Caco-2 (cell line): ENCODE results near the gene LY6G5C. TPM values are rescaled to one million over a fixed set of nuclear protein-coding genes. Genes with fewer than 3 reads are reported as not detected.
A peak's percentile ranks its signal among the peaks of the same experiment; 100 is the strongest.

Experiments used
- BruUV-seq: library from RNA; stranded (reverse); fragments of 400-500 nt; replicated peaks from 2 replicates; lab custom pipeline; 2021; lab: Mats Ljungman, UMichigan
- CTCF ChIA-PET: fragments of 300-600 bp; sonication (Branson Sonifier 250); formaldehyde crosslinking; loops from one replicate; lab custom pipeline; 2022; ENCODE audit warnings: antibody characterized with exemption; lab: Charles Lee
- POLR2A ChIA-PET: fragments of 300-600 bp; sonication (Branson Sonifier 250); formaldehyde crosslinking; loops from one replicate; lab custom pipeline; 2022; ENCODE audit warnings: antibody characterized with exemption; lab: Charles Lee
- DNase-seq, 2 experiments: peaks; one replicate each; pipeline versions ENCODE4 v3.0.0 to v3.0.0-alpha.2; 2020 to 2022
- H3K27me3 ChIP-seq: replicated peaks from 2 replicates; pipeline ENCODE4 v1.6.0; 2011; ENCODE audit warnings: low read length; ENCODE audit not compliant: control insufficient read depth, insufficient read depth
- H3K36me3 ChIP-seq: 2 replicates; pipeline ENCODE4 v1.5.1; 2011; ENCODE audit warnings: low read length; ENCODE audit not compliant: control insufficient read depth, insufficient read depth
- H3K4me1 ChIP-seq: fragments of 250-450 bp; sonication (Bioruptor Pico); 2 replicates; pipeline ENCODE4 v1.5.1; 2020; ENCODE audit warnings: mild to moderate bottlenecking
- H3K4me3 ChIP-seq: 2 replicates; pipeline ENCODE4 v1.5.1; 2011; ENCODE audit warnings: low read depth, mild to moderate bottlenecking, control low read depth, low read length
- H3K9me3 ChIP-seq: fragments of 250-450 bp; sonication (Bioruptor Pico); 2 replicates; pipeline ENCODE4 v1.5.1; 2020; ENCODE audit warnings: mild to moderate bottlenecking, moderate library complexity
- H3K27ac Mint-ChIP-seq: one replicate; pipeline ENCODE4 v1.8.0; 2022; ENCODE audit warnings: mixed read lengths; ENCODE audit not compliant: unreplicated experiment
- H3K27me3 Mint-ChIP-seq: one replicate; pipeline ENCODE4 v1.8.0; 2022; ENCODE audit warnings: mixed read lengths; ENCODE audit not compliant: insufficient read depth, unreplicated experiment
- H3K36me3 Mint-ChIP-seq: one replicate; pipeline ENCODE4 v1.8.0; 2022; ENCODE audit warnings: mild to moderate bottlenecking, mixed read lengths; ENCODE audit not compliant: insufficient read depth, unreplicated experiment
- H3K4me1 Mint-ChIP-seq: one replicate; pipeline ENCODE4 v1.8.0; 2022; ENCODE audit warnings: low read depth, mixed read lengths; ENCODE audit not compliant: unreplicated experiment
- H3K4me3 Mint-ChIP-seq: one replicate; pipeline ENCODE4 v1.8.0; 2022; ENCODE audit warnings: mild to moderate bottlenecking, moderate library complexity, mixed read lengths; ENCODE audit not compliant: unreplicated experiment
- H3K9me3 Mint-ChIP-seq: one replicate; pipeline ENCODE4 v1.8.0; 2022; ENCODE audit warnings: mixed read lengths; ENCODE audit not compliant: unreplicated experiment
- CTCF ChIP-seq, 2 experiments: fragments of 200-600 bp in 1 of 2; IDR thresholded peaks; 1 replicate in 1 of 2; 2 replicates in 1 of 2; pipeline versions ENCODE4 v1.5.1 to v1.8.0; 2011 to 2022; ENCODE audit warnings: antibody characterized with exemption in 1 of 2, control low read depth in 1 of 2, inconsistent platforms in 1 of 2, low read depth in 1 of 2, low read length in 1 of 2, mild to moderate bottlenecking in 1 of 2, moderate library complexity in 1 of 2; ENCODE audit not compliant: insufficient read depth in 1 of 2, severe bottlenecking in 1 of 2, unreplicated experiment in 1 of 2
- intact Hi-C: fragments of 100-400 bp; cut with micrococcal nuclease; formaldehyde crosslinking; loops from one replicate; pipeline ENCODE4 v1.10.0; 2022; ENCODE audit not compliant: unreplicated experiment
- total RNA-seq: library from RNA; stranded (reverse); gene quantifications from 2 replicates; pipeline ENCODE4 v1.2.3, GENCODE V29; 2022

The LY6G5C gene
- total RNA-seq, 1 experiment from 2014 or later: 2.9 TPM

DNA sequence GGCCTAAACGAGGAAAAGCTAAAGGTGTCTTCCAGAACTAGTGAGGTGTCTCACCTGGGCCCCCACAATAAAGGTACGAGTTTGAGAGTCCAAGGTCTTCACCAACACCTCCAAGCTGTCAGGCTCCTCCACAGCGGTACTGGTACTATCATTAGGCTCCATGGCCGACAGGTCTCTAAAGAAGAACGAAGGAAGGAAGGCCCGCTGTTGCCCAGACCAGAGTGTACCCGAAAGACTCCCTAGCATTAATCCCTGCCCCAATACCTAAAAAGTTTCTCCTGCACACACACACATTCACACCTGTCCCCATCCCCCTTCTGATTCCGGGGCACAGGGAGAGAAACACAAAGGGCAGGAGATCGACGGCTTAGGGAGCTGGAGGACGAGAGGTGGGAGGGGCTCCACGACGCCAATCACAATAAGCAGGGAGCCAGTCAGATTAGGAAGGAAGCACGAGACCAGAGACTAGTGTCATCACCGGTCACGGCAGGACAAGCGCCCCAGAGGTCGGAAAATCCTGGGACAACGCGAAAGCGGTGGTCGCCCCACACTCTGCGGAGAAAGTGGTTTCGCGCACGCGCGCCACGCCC is 29.2 kb downstream of the LY6G5C start:
- peaks cover 72% of the 10 kb centered on the region for H3K36me3 Mint-ChIP-seq
- H3K4me3 ChIP-seq: peak overlapping the region; percentile 97
- DNase-seq: peak; percentile 82 to 83

GRCh38 chr6:31645325-31645724 is 35.5 kb downstream of the LY6G5C start:
- no peaks in the 10 kb centered on the region for H3K9me3 ChIP-seq
- H3K36me3 ChIP-seq: peaks cover 11% of the 10 kb centered on the region
- H3K27me3 ChIP-seq: no peaks in the 10 kb centered on the region
- Mint-ChIP-seq H3K36me3 (peaks cover 75% of the 10 kb centered on the region), H3K9me3 (no peaks in the 10 kb centered on the region), H3K27ac (no peak overlapping the region), H3K27me3 (no peaks in the 10 kb centered on the region), H3K4me1 (no peaks in the 10 kb centered on the region), H3K4me3 (no peak overlapping the region)
- no peak overlapping the region for H3K4me3 ChIP-seq
- H3K4me1 ChIP-seq: no peaks in the 10 kb centered on the region
- DNase-seq: no peak
- TF ChIP-seq CTCF (IDR thresholded peaks at IDR 0.05; ENCODE audit: insufficient read depth in 1 of 2, low read depth in 1 of 2, low read length in 1 of 2, severe bottlenecking in 1 of 2, unreplicated experiment in 1 of 2): no peak
- ChIA-PET POLR2A (interaction anchor here (0.6 kb wide), 1 partner anchor 217 kb away, joined by 3 read pairs; the partner anchor contains the start of gene NEU1), CTCF (interaction anchor here (1.1 kb wide), 1 partner anchor 46 kb away, joined by 4 read pairs; no protein-coding TSS in a partner anchor)
- BruUV-seq: no TSS peak
- intact Hi-C loops: no loop called here

More for the DNA sequence above, 29.2 kb downstream of the LY6G5C start:
- Histone ChIP-seq H3K4me1 (peaks cover 36% of the 10 kb centered on the region), H3K9me3 (no peaks in the 10 kb centered on the region), H3K27me3 (no peaks in the 10 kb centered on the region), H3K36me3 (peaks cover 6% of the 10 kb centered on the region)
- no peaks in the 10 kb centered on the region for H3K27me3 Mint-ChIP-seq
- peaks cover 17% of the 10 kb centered on the region for H3K4me1 Mint-ChIP-seq
- peak overlapping the region; percentile 98 for H3K4me3 Mint-ChIP-seq
- ChIA-PET POLR2A (interaction anchor here (0.9 to 1.8 kb wide), 7 partner anchors 9 to 211 kb away, joined by 3 to 17 read pairs (median 8); partner anchors contain the start of genes C6orf47, GPANK1, LSM2 and NEU1), CTCF (interaction anchor here (0.6 to 1.5 kb wide), 4 partner anchors 9 to 211 kb away, joined by 3 to 6 read pairs (median 4); partner anchors contain the start of genes C6orf47, GPANK1 and NEU1)
- H3K27ac Mint-ChIP-seq: peak overlapping the region; percentile 99
- TF ChIP-seq CTCF (IDR thresholded peaks at IDR 0.05; ENCODE audit: insufficient read depth in 1 of 2, low read depth in 1 of 2, low read length in 1 of 2, severe bottlenecking in 1 of 2, unreplicated experiment in 1 of 2): no peak
- TSS peak; percentile 55 for BruUV-seq
- H3K9me3 Mint-ChIP-seq: no peaks in the 10 kb centered on the region
- intact Hi-C loops: loop anchor here (1.0 to 2.0 kb wide), 3 partner anchors 9 to 31 kb away; partner anchors contain the start of genes C6orf47 and PRRC2A

GRCh38 chr6:31643818-31644454 is 36.9 kb downstream of the LY6G5C start:
- no peak for DNase-seq
- TF ChIP-seq CTCF (IDR thresholded peaks at IDR 0.05; ENCODE audit: insufficient read depth in 1 of 2, low read depth in 1 of 2, low read length in 1 of 2, severe bottlenecking in 1 of 2, unreplicated experiment in 1 of 2): no peak
- Mint-ChIP-seq H3K27me3 (no peaks in the 10 kb centered on the region), H3K27ac (no peak overlapping the region), H3K36me3 (peaks cover 75% of the 10 kb centered on the region), H3K4me1 (no peaks in the 10 kb centered on the region), H3K9me3 (no peaks in the 10 kb centered on the region), H3K4me3 (no peak overlapping the region)
- H3K4me1 ChIP-seq: no peaks in the 10 kb centered on the region
- POLR2A ChIA-PET: interaction anchor here (1.0 kb wide), 1 partner anchor 12 kb away, joined by 3 read pairs; the partner anchor contains the start of gene APOM
- BruUV-seq: no TSS peak
- peaks cover 13% of the 10 kb centered on the region for H3K36me3 ChIP-seq
- intact Hi-C loops: no loop called here
- no peaks in the 10 kb centered on the region for H3K27me3 ChIP-seq
- H3K9me3 ChIP-seq: no peaks in the 10 kb centered on the region
- CTCF ChIA-PET: no interaction called here
- H3K4me3 ChIP-seq: no peak overlapping the region
